Pancreas (tissue), 10 donors: ENCODE data around the gene CDC25C. TPM values are rescaled to one million over a fixed set of nuclear protein-coding genes. Genes with fewer than 3 reads are reported as not detected.
A peak's percentile ranks its signal among the peaks of the same experiment; 100 is the strongest.

Experiments
- ATAC-seq, 4 donors: fragments of 200-7000 bp; cut with Tn5 transposase; one replicate each; pipeline versions ENCODE4 v1.8.0 to v1.9.1; 2020; ENCODE audit warnings: mild to moderate bottlenecking in 4 of 4, moderate library complexity in 4 of 4
- DNase-seq, 6 donors: peaks; one replicate each; pipeline ENCODE4 v3.0.0-alpha.2; 2020
- FAIRE-seq: peaks from 2 replicates; lab custom pipeline; 2012; peaks lifted over from hg19 to GRCh38; lab: Jason Lieb, UNC
- H3K27ac ChIP-seq, 4 donors: fragments of 200-600 bp; sonication (generic); 1 replicate in 3 of 4; 2 replicates in 1 of 4; pipeline versions ENCODE4 v1.5.0 to v1.8.0; 2020
- H3K27me3 ChIP-seq, 4 donors: fragments of 200-600 bp; one replicate each; pipeline ENCODE4 v1.8.0; 2021
- H3K36me3 ChIP-seq, 3 donors: fragments of 200-600 bp; sonication (generic) in 1 of 3; one replicate each; pipeline versions ENCODE4 v1.5.0 to v1.8.0; 2020 to 2021
- H3K4me1 ChIP-seq, 3 donors: fragments of 200-600 bp; one replicate each; pipeline ENCODE4 v1.8.0; 2021
- H3K4me3 ChIP-seq, 4 donors: fragments of 200-600 bp; sonication (generic) in 2 of 4; one replicate each; pipeline versions ENCODE4 v1.5.0 to v1.8.0; 2020 to 2021
- H3K9me3 ChIP-seq, 4 donors: fragments of 200-600 bp; one replicate each; pipeline ENCODE4 v1.8.0; 2021
- whole genome bisulfite sequencing, 2 donors: extraction: QIAGEN DNeasy Blood & Tissue Kit; methylation state at CpG; one replicate each; pipeline ENCODE4 v1.1.7; 2013; 5-methylcytosine and 5-hydroxymethylcytosine counted together
- intact Hi-C, 3 donors: fragments of 100-400 bp; cut with DNase I; formaldehyde crosslinking; loops; one replicate each; pipeline versions ENCODE4 v1.11.1 to v1.14.2; 2022
- polyA plus RNA-seq, 2 donors: library from polyadenylated mRNA; stranded (reverse); fragments of 200-250 nt; gene quantifications; one replicate each; pipeline ENCODE4 v1.2.3, GENCODE V29; 2013
- total RNA-seq, 6 donors: library from RNA; stranded (reverse); fragmentation: NEBNext Ultra II Directional in 4 of 6; extraction: Animal tissue kit (Norgen Biotek cat#: 25700) in 4 of 6; gene quantifications; one replicate each; pipeline versions ENCODE4 v1.2.1 to v1.2.4, GENCODE V29; 2021 to 2023
- TF ChIP-seq, protein P1 (sequence below), 4 donors: fragments of 200-600 bp; sonication (generic) in 3 of 4; IDR thresholded peaks; one replicate each; pipeline versions ENCODE4 v1.5.0 to v1.8.0; 2021; ENCODE audit warnings: antibody characterized with exemption in 4 of 4
- donor health status: healthy with polysubstance abuse.
- donor health status: DM: no; HTN: no; CAD: no; lungs with moderate emphysema.
- donor health status: DM: no; HTN: no; CAD: no.
- donor health status: control.
- donor health status: control.
- donor health status: Bipolar disorder and iron deficiency.
- donor health status: DM: yes; HTN: yes; CAD: no.
- donor health status: DM: no; HTN: no; CAD: no.
- donor health status: DM: no; HTN: no; CAD: no.
- donor health status: DM: yes; HTN: yes; CAD: no.

Gene CDC25C
- total and polyA plus RNA-seq, 8 donors = 0.09 to 0.19 (median 0.13) TPM; not detected in 4

DNA sequence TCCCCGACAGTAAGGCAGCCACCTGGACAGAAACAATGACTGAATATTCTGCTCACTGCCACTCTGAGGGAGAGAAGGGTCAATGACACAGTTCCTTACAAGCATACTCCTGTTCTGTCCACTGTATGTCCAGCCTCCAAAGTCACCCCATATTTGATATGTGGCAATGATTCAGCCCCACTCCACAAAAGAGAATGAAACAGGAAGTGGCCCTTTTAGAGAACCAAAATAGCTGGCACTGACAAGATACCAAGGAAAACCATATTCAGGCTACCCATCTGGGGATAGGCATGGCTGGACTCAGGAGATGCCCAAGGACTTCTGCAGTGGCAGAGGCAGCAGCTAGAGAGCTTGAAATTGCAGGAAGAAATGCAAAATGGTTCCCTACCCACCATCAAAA is 44.4 kb downstream of the CDC25C start:
- intact Hi-C loops = loop anchor here in 1 of 3 donors (10.0 kb wide), 1 partner anchor 62 kb away; no protein-coding TSS in a partner anchor
- Histone ChIP-seq H3K36me3 (no peaks in the 10 kb centered on the region), H3K9me3 (no peaks in the 10 kb centered on the region), H3K27me3 (no peaks in the 10 kb centered on the region), H3K27ac (no peak overlapping the region), H3K4me1 (peaks cover 0 to 6% (median 0%) of the 10 kb centered on the region in 3 donors), H3K4me3 (no peak overlapping the region)
- TF ChIP-seq, protein P1, sequence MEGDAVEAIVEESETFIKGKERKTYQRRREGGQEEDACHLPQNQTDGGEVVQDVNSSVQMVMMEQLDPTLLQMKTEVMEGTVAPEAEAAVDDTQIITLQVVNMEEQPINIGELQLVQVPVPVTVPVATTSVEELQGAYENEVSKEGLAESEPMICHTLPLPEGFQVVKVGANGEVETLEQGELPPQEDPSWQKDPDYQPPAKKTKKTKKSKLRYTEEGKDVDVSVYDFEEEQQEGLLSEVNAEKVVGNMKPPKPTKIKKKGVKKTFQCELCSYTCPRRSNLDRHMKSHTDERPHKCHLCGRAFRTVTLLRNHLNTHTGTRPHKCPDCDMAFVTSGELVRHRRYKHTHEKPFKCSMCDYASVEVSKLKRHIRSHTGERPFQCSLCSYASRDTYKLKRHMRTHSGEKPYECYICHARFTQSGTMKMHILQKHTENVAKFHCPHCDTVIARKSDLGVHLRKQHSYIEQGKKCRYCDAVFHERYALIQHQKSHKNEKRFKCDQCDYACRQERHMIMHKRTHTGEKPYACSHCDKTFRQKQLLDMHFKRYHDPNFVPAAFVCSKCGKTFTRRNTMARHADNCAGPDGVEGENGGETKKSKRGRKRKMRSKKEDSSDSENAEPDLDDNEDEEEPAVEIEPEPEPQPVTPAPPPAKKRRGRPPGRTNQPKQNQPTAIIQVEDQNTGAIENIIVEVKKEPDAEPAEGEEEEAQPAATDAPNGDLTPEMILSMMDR (IDR thresholded peaks at IDR 0.05) = no peak
- 95 to 100% methylated on average over 1 of the region's 1 CpG for WGBS, 2 donors
- no peak for FAIRE-seq
- no peak for DNase-seq
- ATAC-seq = no peak

DNA sequence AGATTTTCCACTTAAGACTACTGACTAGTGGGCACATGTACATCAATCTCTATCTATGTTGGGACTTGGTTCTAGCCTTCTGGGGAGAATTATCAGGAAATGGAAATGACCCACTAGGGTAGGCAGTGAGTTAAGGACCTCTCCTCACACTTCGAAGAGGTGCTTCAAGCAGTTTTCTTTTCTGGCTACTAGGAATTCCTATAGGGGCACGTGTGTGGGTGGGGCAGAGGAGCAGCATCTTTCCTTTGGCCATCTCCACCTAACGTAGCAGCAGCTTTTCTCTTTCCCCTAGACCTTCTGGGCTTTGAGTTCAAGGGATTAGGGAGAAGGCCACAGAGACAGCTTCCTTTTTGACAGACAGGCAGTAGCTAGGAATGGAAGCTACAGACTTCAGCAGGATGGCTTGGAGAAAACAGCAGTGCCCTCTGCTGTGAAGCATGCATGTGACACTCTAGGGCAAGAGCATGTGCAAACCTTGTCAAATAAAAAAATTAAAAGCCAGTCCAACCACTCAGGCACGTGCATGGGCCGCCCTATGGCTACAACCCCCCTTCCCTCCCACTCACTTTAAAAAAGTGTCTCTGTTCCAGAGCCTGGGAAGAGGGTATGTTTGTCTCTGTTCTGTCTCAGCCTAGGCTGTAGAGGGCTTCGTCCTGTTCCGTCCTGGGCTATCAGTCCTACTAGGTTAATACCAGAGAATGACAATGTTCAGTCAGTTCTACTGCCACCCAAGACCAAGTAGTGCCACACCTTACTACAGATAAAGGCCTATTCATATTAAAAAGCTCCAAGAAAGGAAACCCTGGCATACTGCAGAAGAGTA is 48.5 kb downstream of the CDC25C start:
- Histone ChIP-seq H3K27me3 (no peaks in the 10 kb centered on the region), H3K36me3 (no peaks in the 10 kb centered on the region), H3K9me3 (no peaks in the 10 kb centered on the region), H3K4me3 (no peak overlapping the region), H3K27ac (no peak overlapping the region), H3K4me1 (peaks cover 0 to 6% (median 0%) of the 10 kb centered on the region in 3 donors)
- TF ChIP-seq, protein P1 (IDR thresholded peaks at IDR 0.05) = peak in 3 of 4 donors; percentile 23 to 31 (median 27)
- ATAC-seq = peak; percentile 84 to 98 (median 92)
- no peak for FAIRE-seq
- peak in 4 of 6 donors; percentile 24 to 62 (median 36) for DNase-seq
- 57 to 64% methylated on average over 7 of the region's 7 CpGs for WGBS, 2 donors
- intact Hi-C loops = loop anchor here in 1 of 3 donors (10.0 kb wide), 1 partner anchor 58 kb away; no protein-coding TSS in a partner anchor

DNA sequence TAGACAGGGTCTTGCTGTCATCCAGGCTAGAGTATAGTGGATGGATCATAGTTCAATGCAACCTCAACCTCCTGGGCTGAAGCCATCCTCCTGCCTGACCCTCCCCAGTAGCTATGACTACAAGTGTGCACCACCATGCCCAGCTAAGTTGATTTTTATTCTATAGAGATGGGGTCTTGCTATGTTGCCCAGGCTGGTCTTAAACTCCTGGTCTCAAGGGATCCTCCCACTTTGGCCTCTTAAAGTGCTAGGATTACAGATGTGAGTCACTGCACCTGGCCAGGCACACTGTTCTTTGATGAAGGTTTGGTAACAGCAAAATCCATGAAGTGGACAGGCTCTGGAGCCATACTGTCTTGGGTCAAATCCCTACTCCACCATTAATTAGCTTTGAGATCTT is 50.7 kb downstream of the CDC25C start:
- TF ChIP-seq, protein P1 (IDR thresholded peaks at IDR 0.05) = no peak
- intact Hi-C loops = loop anchor here in 1 of 3 donors (10.0 kb wide), 1 partner anchor 56 kb away; no protein-coding TSS in a partner anchor
- H3K4me3 ChIP-seq = no peak overlapping the region
- no peak overlapping the region for H3K27ac ChIP-seq
- H3K36me3 ChIP-seq = no peaks in the 10 kb centered on the region
- ATAC-seq = no peak
- DNase-seq = no peak
- no peak for FAIRE-seq
- H3K4me1 ChIP-seq = peaks cover 0 to 5% (median 0%) of the 10 kb centered on the region in 3 donors
- no peaks in the 10 kb centered on the region for H3K27me3 ChIP-seq
- H3K9me3 ChIP-seq = no peaks in the 10 kb centered on the region

DNA sequence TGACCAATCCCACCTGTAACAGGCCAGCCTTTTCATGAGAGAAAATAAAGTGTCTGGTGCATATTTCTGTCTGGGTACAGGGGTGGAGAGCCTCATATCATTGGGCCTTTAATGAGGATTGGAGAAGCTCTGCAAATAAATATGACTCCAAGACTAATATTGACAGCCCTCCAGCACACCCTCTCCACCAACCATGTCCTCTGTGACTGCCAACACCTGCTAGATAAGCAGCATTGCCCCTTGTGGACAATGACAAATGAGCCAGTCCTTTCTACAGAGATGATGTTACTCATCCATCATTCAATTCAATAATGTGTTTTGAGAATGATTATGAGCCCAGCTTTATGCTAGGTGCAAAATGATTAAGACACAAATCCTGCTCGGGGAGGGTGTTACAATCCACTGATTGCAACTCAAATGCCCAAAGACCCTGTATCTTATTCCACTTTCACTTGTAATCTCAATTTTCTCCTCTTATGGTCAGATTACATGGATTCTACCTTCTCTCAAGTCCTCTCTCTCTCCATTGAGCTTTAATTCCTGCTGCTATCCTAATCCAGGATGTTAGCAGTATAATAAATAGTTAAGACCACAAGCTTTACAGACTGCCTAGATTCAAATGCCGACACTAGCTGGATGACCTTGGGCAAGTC is 55.1 kb downstream of the CDC25C start:
- FAIRE-seq = no peak
- Histone ChIP-seq H3K27ac (no peak overlapping the region), H3K4me1 (peaks cover 0 to 13% (median 0%) of the 10 kb centered on the region in 3 donors), H3K36me3 (no peaks in the 10 kb centered on the region), H3K27me3 (no peaks in the 10 kb centered on the region), H3K4me3 (no peak overlapping the region), H3K9me3 (no peaks in the 10 kb centered on the region)
- peak; percentile 65 to 86 (median 70) for ATAC-seq
- TF ChIP-seq, protein P1 (IDR thresholded peaks at IDR 0.05) = no peak
- DNase-seq = peak in 2 of 6 donors; percentile 13 to 27
- intact Hi-C loops = loop anchor here in 1 of 3 donors (5.0 kb wide), 1 partner anchor 54 kb away; no protein-coding TSS in a partner anchor
- WGBS, 2 donors = 28% methylated on average over 2 of the region's 2 CpGs
